ENCODE measurements around the gene GALE.
"Not testable (repeated sequence)": the region's sequence is repeated elsewhere in the genome, so short reads cannot be mapped to it uniquely, and the experiment has no call there.

Gene GALE

DNA sequence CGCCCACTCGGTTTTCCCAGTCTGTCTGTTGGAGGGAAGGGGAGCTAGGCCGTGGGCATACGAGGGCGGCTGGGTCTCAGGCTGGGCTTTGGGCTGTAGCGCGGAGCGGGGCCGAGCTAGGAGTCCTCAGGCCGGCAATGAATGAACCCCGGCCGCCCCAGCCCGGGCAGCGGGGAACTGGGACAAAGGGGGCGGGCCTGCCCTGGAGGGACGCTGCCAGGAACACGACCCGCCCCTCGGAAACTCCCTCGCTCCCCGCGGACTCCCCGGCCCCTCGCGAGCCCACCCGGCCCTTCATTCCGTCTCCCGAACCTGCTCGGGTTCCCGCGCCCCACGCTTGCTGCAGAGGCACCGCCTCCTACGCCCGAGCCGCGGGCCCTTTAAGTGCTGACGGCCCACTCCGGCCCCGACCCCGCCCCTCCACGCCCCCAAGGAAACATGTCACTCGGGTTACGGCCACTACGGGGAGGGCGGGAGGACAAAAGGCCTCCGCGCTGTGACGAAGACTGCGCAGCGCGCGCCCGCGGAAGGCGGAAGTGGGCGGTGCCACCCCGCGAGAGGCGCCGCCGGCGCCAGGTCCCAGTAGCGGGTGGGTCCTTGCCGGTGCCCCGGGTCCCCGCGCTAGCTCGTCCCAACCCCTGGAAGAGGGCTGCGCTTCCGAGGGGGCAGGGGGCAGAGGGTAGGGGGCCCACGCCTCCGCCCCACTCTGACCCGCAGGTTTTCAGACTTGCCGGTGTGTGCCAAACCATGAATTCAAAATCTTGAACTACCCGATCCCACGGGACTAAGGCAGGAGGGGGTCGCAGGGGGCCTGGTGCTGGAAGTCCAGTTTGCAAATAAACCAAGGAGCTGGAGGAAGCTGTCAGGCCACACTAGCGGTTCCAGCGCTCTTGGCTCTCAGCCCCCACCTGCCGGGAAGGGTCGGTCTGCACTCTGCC is at the start of gene GALE:
TSS of gene GALE (minus strand) at position 355 of the 938 bp plus-strand sequence. CDS start 1,747 bp downstream, outside the sequence.
- DNase-seq = peak; percentile 98

DNA sequence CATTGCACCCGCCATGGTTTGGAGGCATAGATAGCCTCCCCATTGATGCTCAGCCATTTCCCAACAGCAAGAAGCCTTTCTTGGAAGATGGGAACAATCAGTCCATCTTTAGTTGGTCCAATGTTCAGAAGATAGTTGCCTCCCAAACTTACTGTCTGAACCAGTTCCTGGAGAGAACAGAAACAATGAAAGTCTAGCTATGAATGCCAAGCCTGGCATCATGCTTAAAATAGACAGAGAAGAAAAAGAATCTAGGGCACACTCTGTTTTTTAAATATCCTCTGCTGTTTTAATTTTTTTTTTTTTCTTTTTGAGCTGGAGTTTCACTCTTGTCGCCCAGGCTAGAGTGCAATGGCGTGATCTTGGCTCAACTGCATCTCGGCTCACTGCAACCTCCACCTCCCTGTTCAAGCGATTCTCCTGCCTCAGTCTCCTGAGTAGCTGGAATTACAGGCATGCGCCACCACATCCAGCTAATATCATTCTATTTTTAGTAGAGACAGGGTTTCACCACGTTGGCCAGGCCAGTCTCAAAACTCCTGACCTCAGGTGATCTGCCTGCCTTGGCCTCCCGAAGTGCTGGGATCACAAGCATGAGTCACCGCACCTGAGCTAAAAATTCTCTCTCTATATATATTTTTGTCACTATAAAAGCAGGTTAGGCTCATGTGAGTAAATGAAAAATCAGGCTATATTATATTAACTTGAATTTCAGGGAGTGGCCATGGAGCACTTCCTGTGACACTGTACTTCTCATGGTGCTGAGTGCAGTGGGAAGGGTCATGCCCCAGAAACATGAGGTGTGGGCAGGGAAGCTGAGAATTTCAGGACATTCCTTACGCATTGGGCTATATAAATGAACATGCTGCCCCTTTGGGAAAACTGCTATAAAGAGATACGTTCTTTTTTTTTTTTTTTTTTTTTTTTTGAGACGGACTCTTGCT is 48.4 kb upstream of the GALE start:
- no peak for DNase-seq

DNA sequence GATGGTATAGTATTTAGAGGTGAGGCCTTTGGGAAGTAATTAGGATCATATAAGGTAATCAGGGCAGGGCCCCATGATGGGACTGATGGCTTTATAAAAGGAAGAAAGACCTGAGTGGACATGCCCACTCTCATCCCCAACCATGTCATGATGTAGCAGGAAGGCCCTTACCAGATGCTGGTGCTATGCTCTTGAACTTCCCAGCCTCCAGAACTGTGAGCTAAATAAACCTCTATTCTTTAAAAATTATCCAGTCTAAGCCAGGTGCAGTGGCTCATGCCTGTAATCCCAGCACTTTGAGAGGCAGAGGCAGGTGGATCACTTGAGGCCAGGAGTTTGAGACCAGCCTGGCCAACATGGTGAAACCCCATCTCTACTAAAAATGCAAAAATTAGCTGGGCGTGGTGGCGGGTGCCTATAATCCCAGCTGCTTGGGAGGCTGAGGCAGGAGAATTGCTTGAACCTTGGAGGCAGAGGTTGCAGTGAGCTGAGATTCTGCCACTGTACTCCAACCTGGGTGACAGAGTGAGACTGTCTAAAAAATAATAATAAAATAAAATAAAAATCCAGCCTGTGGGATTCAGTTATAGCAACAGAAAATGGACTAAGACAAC is 47.0 kb upstream of the GALE start:
- DNase-seq = not testable (repeated sequence)

DNA sequence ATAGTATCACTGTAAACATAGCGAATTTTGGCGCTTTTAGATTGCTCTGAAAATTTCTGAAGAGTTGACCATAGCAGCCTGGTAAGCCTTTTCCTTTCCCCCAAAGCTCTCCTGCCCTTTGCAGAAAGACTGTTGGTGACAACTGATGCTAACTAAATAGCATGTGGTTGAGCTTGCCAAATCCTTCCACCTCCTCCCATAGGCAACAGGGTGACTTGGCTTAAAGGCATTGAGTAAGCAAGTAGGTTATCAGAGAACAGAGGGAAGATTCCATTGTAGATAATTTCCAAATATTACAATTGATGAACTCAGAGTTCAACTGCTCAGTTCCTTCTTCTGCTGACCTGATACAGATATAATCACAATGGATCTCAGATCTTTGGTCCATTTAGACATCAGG is 44.6 kb upstream of the GALE start:
- DNase-seq = no peak

DNA sequence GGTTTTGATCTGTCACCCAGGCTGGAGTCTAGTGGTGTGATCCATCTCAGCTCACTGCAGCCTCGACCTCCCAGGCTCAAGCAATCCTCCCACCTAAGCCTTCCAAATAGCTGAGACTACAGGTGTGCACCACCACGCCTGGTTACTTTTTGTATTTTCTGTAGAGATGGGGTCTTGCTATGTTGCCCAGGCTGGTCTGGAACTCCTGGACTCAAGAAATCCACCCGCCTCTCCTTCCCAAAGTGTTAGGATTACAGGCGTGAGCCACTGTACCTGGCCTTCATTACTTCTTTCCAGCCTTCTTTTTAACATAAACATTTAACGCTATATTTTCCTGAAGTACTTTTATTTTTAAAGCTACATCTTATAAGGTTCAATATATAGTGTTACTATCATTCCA is 43.1 kb upstream of the GALE start:
- DNase-seq = no peak

DNA sequence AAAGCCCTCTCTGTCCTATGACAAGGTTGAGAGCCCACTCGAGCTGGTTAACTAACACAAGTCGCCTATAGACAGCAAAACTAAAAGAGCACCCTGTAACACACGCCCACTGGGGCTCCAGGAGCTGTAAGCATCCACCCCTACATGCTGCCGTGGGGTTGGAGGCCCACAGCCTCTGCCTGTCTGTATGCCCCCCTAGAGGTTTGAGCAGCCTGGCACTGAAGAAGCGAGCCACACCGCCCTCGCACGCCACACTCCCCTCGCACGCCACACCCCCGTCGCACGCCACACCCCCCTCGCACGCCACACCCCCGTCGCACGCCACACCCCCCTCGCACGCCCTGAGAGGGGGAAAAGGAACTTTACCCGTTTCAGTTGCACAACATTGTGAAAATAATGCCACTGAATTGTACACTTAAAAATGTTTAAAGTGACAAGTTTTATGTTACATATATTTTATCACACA is 37.9 kb upstream of the GALE start:
- peak; percentile 61 for DNase-seq

- no peak for DNase-seq
Measured at GRCh38 chr1:23837908-23838307, 37.4 kb upstream of the GALE start.

DNA sequence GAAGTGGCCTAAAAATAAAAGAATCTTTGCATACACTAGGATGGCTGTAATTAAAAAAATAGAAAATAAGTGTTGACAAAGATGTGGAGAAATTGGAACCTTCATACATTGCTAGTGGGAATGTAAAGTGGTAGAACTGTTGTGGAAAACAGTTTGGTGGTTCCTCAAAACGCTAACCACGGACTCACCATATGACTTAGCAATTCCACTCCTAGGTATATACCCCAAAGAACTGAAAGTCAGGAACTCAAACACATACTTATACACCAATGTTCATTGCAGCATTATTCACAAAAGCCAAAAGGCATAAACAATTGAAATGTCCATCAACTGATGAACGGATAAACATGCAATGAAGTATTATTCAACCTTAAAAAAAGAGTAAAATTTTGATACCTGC is 35.5 kb upstream of the GALE start:
- DNase-seq = no peak

- DNase-seq = not testable (repeated sequence)
Measured at GRCh38 chr1:23834156-23834555, 33.6 kb upstream of the GALE start.

- DNase-seq = no peak
Measured at GRCh38 chr1:23827717-23828116, 27.2 kb upstream of the GALE start.

- not testable (repeated sequence) for DNase-seq
Measured at GRCh38 chr1:23826590-23826989, 26.0 kb upstream of the GALE start.

DNA sequence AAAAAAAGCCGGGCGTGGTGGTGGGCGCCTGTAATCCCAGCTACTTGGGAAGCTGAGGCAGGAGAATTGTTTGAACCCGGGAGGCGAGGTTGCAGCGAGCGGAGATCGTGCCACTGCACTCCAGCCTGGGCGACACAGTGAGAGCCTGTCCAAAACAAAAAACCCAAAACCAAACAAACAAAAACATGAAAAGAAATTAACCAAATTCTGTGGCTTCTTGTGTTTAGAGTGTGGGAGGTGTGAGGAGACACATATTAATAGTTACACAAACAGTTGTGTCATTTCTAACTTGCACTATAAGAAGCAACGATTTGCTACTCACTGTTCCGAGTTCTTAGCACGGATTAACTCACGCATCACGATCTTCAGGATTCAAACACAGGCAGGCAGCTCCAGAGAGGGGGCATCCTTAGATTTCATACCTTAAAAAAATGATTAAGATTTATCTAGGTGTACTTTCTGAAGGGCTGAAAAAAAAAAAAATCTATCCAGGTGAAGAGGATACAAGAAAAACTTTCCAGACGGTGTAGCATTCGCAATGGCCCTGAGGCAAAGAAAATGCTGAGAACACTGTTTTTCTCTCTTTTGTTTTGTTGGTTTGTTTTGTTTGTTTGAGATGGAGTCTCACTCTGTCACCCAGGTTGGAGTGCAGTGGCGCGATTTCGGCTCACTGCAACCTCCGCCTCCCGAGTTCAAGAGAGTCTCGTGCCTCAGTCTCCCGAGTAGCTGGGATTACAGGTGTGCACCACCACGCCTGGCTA is 25.4 kb upstream of the GALE start:
- DNase-seq = no peak

DNA sequence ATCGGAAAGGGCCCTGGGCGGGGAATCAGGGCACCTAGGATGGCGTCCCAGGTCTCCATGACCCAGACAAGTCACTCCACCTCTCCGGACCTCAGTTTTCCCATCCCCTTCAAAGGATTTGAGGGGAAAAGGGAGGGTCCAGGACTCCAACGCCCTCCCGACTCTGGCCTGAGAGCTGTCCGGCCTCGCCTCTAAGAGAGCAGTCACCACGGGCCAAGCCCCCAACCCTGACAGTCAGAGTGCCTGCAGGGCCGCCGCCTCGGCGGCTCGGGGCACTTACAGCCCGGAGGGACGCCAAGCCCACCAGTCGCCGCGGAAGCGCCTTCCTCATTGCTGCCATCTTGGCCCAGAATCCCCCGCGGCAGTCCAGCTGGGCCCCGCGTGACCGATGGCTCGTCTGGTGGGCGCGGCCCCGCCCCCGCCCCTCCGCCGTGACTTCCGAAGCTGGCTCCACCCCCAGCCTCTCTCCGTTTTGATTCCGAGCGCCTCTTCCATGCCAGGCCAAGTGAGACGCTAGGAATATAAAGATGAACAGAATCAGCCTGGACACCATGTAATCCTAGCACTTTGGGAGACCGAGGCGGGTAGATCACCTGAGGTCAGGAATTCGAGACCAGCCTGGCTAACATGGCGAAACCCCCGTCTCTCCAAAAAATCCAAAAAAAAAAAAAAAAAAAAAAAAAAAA is 24.7 kb upstream of the GALE start, which contains the start of gene HMGCL:
TSS of gene HMGCL (minus strand) at position 354 of the 686 bp plus-strand sequence. CDS start at position 340, 14 bp downstream.
- peak; percentile 96 for DNase-seq

GRCh38 chr1:23824711-23825075 is 24.1 kb upstream of the GALE start:
- DNase-seq = no peak

DNA sequence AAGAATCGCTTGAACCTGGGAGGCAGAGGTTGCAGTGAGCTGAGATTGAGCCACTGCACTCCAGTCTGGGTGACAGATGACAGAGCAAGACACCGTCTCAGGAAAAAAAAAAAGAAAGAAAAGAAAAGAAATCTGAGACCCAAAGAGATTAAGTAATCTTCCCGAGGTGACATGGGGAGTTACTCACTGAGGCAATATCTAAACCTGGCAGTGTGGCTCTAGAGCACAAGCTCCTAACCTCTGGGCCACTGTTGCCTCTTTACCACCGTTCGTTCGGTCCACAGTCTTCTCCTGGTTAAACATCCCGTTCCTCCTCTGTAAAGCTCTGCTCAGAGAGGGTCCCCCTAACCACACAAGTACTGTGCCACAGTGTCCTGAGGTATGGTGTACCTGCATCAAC is 23.2 kb upstream of the GALE start:
- no peak for DNase-seq

GRCh38 chr1:23817633-23818032 is 17.1 kb upstream of the GALE start:
- DNase-seq = no peak

- no peak for DNase-seq
Measured at GRCh38 chr1:23816906-23817305, 16.4 kb upstream of the GALE start.

- no peak for DNase-seq
Measured at GRCh38 chr1:23816361-23816760, 15.8 kb upstream of the GALE start.

DNA sequence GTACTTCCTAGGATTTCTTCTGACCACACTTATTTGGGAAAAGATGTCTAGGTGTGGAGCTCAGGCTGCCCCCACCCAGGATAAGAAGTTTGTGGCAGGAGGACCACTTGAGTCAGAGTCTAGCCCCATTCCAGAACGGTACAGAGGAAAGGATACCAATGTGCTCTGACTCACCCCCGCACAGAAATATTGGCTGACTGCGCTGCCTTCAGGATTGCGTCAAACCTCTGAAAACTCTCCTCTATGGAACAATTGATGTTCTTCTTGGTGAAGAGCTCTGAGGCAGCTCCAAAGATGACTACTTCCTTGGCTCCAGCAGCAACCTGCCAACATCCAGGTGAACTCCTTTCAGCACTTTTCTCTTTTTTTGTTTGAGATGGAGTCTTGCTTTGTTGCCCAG is 13.5 kb upstream of the GALE start:
- no peak for DNase-seq

DNA sequence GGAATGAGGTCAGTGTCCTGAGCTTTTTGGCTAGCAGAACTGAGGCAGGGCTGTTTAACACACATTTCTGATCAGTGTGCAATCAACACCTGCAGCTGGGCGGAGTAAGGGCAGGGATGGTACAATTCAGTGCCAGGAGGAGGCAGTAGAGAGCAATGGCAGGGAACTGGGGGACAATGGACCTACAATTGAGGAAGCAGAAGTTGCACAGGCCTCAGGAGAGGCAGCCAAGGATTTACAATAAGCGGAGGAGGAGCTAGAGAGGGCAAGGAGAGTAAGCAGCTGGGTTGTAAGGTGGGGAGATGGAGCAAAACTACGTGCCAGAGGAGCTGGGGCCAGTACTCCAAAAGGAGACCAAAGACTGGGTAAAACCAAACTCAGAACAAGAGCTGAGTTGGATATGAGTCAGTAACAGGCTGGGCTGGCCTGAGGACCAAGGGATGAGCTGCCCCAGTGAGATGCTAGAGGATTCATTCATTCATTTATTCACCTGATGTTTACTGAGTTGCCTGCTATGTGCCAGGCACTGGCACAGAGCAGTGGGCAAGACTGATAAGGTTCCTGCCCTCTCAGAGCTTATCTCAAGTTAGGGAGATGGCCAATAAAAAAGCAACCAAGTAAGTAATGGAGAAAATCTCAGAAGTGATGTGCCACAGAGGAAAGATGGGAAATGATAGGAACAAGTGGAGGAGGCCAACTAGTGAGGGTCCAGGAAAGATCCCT is 10.4 kb upstream of the GALE start:
- DNase-seq = no peak

DNA sequence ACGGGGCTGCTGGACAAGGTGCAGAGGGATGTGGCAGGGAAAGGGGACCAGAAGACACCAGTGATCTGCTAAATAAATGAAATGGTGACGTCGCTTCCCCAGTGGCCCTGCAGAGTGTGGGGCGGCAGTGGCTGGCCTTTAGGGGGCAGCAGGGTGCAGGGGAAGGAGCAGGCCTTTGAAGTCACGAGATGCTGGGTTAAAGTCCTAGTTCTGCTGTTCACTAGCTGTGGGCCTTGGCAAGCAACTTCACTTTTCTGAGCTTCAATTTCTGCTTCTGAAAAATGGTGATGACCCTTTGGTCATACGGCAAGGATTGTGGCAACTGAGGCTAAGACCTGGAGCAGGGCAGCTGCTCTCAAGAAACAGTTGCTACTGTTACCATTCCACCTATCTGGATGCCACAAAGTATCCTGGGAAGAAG is 9.2 kb upstream of the GALE start:
- DNase-seq = no peak
